Karpas-422 (cell line): Measurements from ENCODE around the gene AGAP1. TPM values are rescaled to one million over a fixed set of nuclear protein-coding genes. Genes with fewer than 3 reads are reported as not detected.

Experiments used
- DNase-seq: peaks from one replicate; pipeline ENCODE4 v3.0.0-alpha.2; 2015
- H2AFZ ChIP-seq: fragments of 200-600 bp; sonication (generic); 2 replicates; pipeline ENCODE4 v1.6.1; 2014; ENCODE audit warnings: antibody characterized with exemption, low read length, mixed read lengths
- H3K27ac ChIP-seq: fragments of 200-600 bp; sonication (generic); 2 replicates; pipeline ENCODE4 v1.5.1; 2014; ENCODE audit warnings: mild to moderate bottlenecking, low read length, moderate library complexity
- H3K27me3 ChIP-seq: fragments of 200-600 bp; sonication (generic); 2 replicates; pipeline ENCODE4 v1.6.1; 2014; ENCODE audit warnings: low read length, mixed read lengths
- H3K36me3 ChIP-seq: fragments of 200-600 bp; sonication (generic); 2 replicates; pipeline ENCODE4 v1.6.1; 2014; ENCODE audit warnings: low read length, mixed read lengths; ENCODE audit not compliant: insufficient read depth
- H3K4me1 ChIP-seq: fragments of 200-600 bp; sonication (generic); 2 replicates; pipeline ENCODE4 v1.6.1; 2014; ENCODE audit warnings: mild to moderate bottlenecking, low read length, mixed read lengths
- H3K4me2 ChIP-seq: fragments of 200-600 bp; sonication (generic); 2 replicates; pipeline ENCODE4 v1.6.1; 2014; ENCODE audit warnings: low read length, low read depth, mild to moderate bottlenecking; ENCODE audit not compliant: poor library complexity, severe bottlenecking
- H3K4me3 ChIP-seq: fragments of 200-600 bp; sonication (generic); 2 replicates; pipeline ENCODE4 v1.5.1; 2014; ENCODE audit warnings: mild to moderate bottlenecking, antibody characterized with exemption, low read length, mixed read lengths
- H3K79me2 ChIP-seq: fragments of 200-600 bp; sonication (generic); 2 replicates; pipeline ENCODE4 v1.6.1; 2014; ENCODE audit warnings: mild to moderate bottlenecking, low read length, mixed read lengths
- H3K9ac ChIP-seq: fragments of 200-600 bp; sonication (generic); 2 replicates; pipeline ENCODE4 v1.6.0; 2014; ENCODE audit warnings: low read length
- H3K9me2 ChIP-seq: fragments of 200-600 bp; sonication (generic), shearing (Covaris generic); replicated peaks from 2 replicates; pipeline ENCODE4 v1.6.0; 2014; ENCODE audit warnings: mild to moderate bottlenecking, low read length, moderate library complexity; ENCODE audit not compliant: insufficient read depth
- H3K9me3 ChIP-seq: fragments of 300-700, 200-600 bp; sonication (generic); 2 replicates; pipeline ENCODE4 v1.6.1; 2014; ENCODE audit warnings: low read length, mixed read lengths
- H4K20me1 ChIP-seq: fragments of 200-600 bp; sonication (generic); 2 replicates; pipeline ENCODE4 v1.6.1; 2014; ENCODE audit warnings: mild to moderate bottlenecking, antibody characterized with exemption, low read length, low read depth; ENCODE audit not compliant: insufficient read depth
- total RNA-seq: library from RNA; depleted of rRNA; stranded (reverse); fragments of >200 nt; shearing (Covaris generic); gene quantifications from 2 replicates; pipeline ENCODE4 v1.2.3, GENCODE V29; 2014; ENCODE audit warnings: low replicate concordance

Gene AGAP1
- total RNA-seq, 1 experiment from 2014 or later, result not detected

DNA sequence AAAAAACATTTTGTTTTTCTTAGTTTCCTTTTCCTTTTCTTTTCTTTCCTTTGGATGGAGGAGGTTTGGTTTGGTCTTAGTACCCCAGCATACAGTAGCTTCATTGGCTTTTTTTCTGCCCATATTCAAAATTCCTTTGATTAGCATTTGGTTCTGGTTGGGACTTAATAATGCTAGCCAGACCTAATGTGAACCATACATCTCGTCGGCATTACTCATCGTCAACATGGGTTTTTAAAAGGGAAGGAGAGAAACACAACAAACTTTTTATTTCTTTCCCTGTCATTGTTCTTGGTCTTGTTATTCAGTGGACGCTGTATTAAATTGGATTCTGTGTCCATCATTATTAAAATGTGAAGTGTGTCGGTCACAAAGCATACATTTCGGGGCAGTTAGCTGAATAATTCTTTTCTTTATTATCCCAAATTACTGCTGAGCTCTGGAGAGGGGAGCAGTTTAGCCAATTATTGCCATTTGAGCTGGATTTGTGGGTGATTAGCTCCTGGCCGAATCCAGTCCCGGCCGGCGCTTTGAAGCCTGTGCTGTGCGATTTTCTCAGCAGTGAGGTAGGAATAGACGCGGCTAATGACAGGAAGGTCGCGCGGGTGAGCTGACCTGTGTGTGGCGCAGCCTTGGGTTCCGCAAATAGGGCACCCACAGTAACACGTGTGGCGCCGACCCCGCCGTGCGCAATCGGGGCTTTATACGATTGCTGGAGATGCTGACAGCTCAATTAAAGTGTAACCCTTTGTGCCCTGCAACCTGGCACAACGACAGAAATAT, 371.1 kb downstream of the AGAP1 start:
- Histone ChIP-seq H4K20me1 (no peaks in the 10 kb centered on the region), H3K9me2 (no peaks in the 10 kb centered on the region), H3K9ac (no peak overlapping the region), H3K4me3 (no peak overlapping the region), H3K4me2 (no peak overlapping the region), H3K4me1 (no peaks in the 10 kb centered on the region), H2AFZ (no peak overlapping the region), H3K27me3 (no peaks in the 10 kb centered on the region), H3K36me3 (no peaks in the 10 kb centered on the region), H3K79me2 (no peaks in the 10 kb centered on the region), H3K27ac (no peak overlapping the region), H3K9me3 (no peaks in the 10 kb centered on the region)
- no peak for DNase-seq

DNA sequence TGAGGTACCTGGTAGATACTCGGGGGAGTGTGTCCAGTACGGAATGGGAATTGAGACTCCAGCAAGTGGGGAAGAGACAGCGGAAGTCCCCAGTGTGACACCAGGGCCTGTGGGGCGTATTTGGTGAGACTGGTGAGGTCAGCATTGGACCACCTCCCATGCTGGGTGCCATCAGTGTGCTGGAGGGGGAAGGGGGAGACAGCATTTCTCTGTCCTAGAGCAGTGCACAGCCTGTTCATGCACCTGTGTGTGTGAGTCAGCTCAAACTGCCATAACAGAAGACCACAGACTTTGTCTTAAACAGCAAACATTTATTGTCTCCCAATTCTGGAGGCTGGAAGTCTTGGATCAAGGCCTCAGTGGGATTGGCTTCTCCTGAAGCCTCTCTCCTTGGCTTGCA, 372.5 kb downstream of the AGAP1 start:
- no peaks in the 10 kb centered on the region for H3K4me1 ChIP-seq
- no peak overlapping the region for H2AFZ ChIP-seq
- H3K4me2 ChIP-seq, result no peak overlapping the region
- H3K27me3 ChIP-seq, result no peaks in the 10 kb centered on the region
- H3K79me2 ChIP-seq, result no peaks in the 10 kb centered on the region
- H4K20me1 ChIP-seq, result no peaks in the 10 kb centered on the region
- H3K4me3 ChIP-seq, result no peak overlapping the region
- no peak overlapping the region for H3K27ac ChIP-seq
- no peak for DNase-seq
- no peaks in the 10 kb centered on the region for H3K9me3 ChIP-seq
- H3K9ac ChIP-seq, result no peak overlapping the region
- H3K9me2 ChIP-seq, result no peaks in the 10 kb centered on the region
- H3K36me3 ChIP-seq, result no peaks in the 10 kb centered on the region

DNA sequence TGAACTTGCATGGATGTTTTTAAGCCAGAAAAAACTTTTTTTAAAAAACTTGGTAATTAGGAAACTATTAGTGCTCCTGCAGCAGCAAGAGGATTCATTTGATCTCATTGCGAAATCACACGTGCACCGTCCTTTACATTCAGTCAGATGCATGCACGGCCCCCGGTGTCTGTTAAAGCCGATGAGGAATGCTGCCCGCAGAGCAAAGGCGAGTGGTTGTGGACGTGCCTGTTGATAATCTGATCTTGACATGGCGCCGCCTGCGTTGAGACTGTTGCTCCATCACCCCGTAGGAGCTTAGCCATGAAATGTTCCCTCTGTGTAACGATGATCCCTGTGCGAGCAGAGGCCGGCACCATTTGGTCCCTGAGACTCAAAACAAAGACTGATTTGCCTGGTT, 374.4 kb downstream of the AGAP1 start:
- Histone ChIP-seq H2AFZ (no peak overlapping the region), H3K27ac (no peak overlapping the region), H3K4me2 (no peak overlapping the region), H3K36me3 (no peaks in the 10 kb centered on the region), H3K27me3 (no peaks in the 10 kb centered on the region), H3K9ac (no peak overlapping the region), H3K4me1 (no peaks in the 10 kb centered on the region), H3K79me2 (no peaks in the 10 kb centered on the region), H3K9me2 (no peaks in the 10 kb centered on the region), H3K9me3 (no peaks in the 10 kb centered on the region), H4K20me1 (no peaks in the 10 kb centered on the region), H3K4me3 (no peak overlapping the region)
- no peak for DNase-seq

DNA sequence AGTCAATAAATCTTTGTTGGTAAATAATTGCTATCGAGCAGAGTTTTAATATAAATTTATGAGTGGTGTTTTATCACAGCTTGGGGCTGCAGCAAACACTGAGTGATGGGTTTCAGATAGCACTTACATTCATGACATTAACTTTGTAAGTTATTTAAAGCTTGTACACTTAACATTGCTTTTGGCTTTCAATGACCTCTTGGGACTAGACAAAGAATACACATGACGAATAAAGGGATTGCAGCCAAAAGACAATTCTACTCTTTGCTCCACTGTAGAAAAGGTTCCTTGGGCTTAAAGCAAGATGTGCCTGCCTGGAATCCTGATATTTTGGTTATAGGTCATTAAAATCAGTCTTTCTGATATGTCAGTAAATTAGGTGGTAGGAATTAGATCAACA, 374.8 kb downstream of the AGAP1 start:
- H3K4me3 ChIP-seq, result no peak overlapping the region
- no peaks in the 10 kb centered on the region for H3K9me2 ChIP-seq

DNA sequence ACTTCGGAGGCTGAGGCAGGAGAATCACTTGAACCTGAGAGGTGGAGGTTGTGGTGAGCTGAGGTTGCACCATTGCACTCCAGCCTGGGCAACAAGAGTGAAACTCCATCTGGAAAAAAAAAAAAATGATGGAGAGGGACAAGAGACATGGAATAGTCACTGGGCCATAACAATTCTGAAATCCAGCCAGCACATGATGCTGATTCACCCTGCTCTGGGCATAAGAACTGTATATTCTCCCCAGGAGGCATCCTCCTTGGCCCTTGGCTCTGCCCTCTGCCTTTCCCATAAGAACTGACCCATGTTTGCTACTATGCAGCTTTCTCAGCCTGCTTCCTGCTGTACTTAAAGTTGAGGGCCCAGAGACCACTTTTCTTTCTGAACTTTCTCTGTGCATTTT, 376.7 kb downstream of the AGAP1 start:
- no peak overlapping the region for H3K4me3 ChIP-seq
- no peaks in the 10 kb centered on the region for H3K9me3 ChIP-seq
- no peaks in the 10 kb centered on the region for H3K79me2 ChIP-seq
- H3K36me3 ChIP-seq, result no peaks in the 10 kb centered on the region
- H4K20me1 ChIP-seq, result no peaks in the 10 kb centered on the region
- H3K27me3 ChIP-seq, result no peaks in the 10 kb centered on the region
- no peaks in the 10 kb centered on the region for H3K9me2 ChIP-seq
- H3K4me1 ChIP-seq, result no peaks in the 10 kb centered on the region
- H3K4me2 ChIP-seq, result no peak overlapping the region
- no peak overlapping the region for H2AFZ ChIP-seq
- H3K27ac ChIP-seq, result no peak overlapping the region
- H3K9ac ChIP-seq, result no peak overlapping the region
- DNase-seq, result no peak

More for the DNA sequence above, 374.8 kb downstream of the AGAP1 start:
- H4K20me1 ChIP-seq, result no peaks in the 10 kb centered on the region
- no peaks in the 10 kb centered on the region for H3K9me3 ChIP-seq
- H3K4me2 ChIP-seq, result no peak overlapping the region
- no peak for DNase-seq
- H3K4me1 ChIP-seq, result no peaks in the 10 kb centered on the region
- no peak overlapping the region for H2AFZ ChIP-seq
- H3K79me2 ChIP-seq, result no peaks in the 10 kb centered on the region
- no peaks in the 10 kb centered on the region for H3K27me3 ChIP-seq
- H3K27ac ChIP-seq, result no peak overlapping the region
- H3K9ac ChIP-seq, result no peak overlapping the region
- H3K36me3 ChIP-seq, result no peaks in the 10 kb centered on the region

DNA sequence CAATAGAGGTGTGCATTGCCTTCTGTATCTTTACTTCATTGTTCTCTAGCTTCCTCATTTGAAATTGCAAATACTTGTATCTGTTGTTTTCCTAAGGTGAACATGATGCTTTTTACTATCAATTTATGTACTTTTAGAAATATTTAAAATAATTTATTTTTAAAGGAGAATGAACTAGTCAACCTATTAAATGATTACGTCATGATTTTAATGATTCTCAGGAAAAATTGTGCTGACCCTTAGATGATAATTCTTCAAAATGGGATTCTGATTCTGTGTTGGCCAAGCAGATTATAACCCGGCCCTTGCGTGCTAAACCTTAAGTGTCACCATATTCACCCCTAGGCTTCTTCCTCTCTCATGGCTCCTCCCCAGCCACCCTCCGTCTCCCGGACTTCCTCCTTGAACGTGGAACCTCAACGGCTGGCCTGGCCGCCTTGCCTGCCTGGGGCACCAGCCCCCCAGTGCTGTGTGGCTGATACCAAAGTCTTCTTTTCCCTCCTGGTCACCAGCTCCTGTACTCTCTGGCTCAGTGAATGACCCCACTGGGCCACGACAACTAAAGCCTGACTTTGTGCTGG, 382.3 kb downstream of the AGAP1 start:
- Histone ChIP-seq H3K79me2 (no peaks in the 10 kb centered on the region), H3K27ac (no peak overlapping the region), H3K4me2 (no peak overlapping the region), H4K20me1 (no peaks in the 10 kb centered on the region), H3K9me2 (no peaks in the 10 kb centered on the region), H3K4me1 (no peaks in the 10 kb centered on the region), H3K9ac (no peak overlapping the region), H3K9me3 (no peaks in the 10 kb centered on the region), H2AFZ (no peak overlapping the region), H3K4me3 (no peak overlapping the region), H3K27me3 (no peaks in the 10 kb centered on the region), H3K36me3 (no peaks in the 10 kb centered on the region)
- no peak for DNase-seq

DNA sequence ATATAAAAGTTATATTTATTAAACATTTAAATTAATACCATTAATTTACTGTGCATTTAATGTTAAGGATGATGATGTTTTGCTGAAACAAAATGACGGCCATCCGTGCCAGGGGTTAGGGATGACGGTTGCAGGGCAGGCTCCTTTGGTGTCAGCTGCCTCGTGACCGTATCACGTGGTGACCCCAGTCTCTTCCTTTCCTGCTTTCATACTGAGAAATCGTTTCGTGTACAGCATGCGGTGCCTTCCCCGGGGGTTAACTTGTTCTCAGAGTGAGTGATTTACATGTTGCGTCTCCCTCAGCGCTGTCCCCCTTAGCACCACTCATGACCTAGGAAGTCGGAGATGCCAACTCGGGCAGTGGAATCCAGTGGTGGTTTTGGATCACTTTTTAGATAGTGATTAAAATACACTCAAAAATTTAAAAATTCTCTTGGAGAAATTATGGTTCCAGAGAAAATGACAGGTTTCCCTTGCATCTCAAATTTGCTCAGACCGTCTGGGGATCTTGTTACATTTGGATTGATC, 383.5 kb downstream of the AGAP1 start:
- Histone ChIP-seq H2AFZ (no peak overlapping the region), H3K4me3 (no peak overlapping the region), H3K9ac (no peak overlapping the region), H3K27ac (no peak overlapping the region), H3K9me3 (no peaks in the 10 kb centered on the region), H3K9me2 (no peaks in the 10 kb centered on the region), H3K36me3 (no peaks in the 10 kb centered on the region), H3K79me2 (no peaks in the 10 kb centered on the region), H3K4me1 (no peaks in the 10 kb centered on the region), H3K27me3 (no peaks in the 10 kb centered on the region), H4K20me1 (no peaks in the 10 kb centered on the region), H3K4me2 (no peak overlapping the region)
- DNase-seq, result no peak

DNA sequence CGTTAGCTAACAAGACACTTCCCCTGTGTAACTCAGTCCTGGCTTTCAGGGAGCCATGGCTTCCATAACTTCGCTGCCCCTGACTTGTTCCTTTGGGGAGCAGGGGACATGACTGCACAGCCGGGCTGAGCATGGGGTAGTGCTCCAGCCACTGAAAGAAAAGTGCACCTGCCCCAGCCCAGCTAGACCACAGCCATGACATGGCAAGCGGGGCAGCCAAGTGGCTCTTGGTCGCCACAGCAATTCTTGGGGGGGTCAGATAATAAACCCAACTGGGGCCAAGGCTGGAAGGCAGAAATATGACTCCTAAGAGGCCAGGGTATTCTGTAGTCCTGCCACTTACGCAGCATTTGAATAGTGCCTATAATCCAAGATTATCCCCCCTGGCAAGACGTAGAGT, 385.3 kb downstream of the AGAP1 start:
- Histone ChIP-seq H3K9ac (no peak overlapping the region), H3K36me3 (no peaks in the 10 kb centered on the region), H3K79me2 (no peaks in the 10 kb centered on the region), H3K27me3 (no peaks in the 10 kb centered on the region), H3K4me3 (no peak overlapping the region), H3K27ac (no peak overlapping the region), H3K4me2 (no peak overlapping the region), H3K4me1 (no peaks in the 10 kb centered on the region), H4K20me1 (no peaks in the 10 kb centered on the region), H3K9me3 (no peaks in the 10 kb centered on the region), H3K9me2 (no peaks in the 10 kb centered on the region), H2AFZ (no peak overlapping the region)
- DNase-seq, result no peak
